Fibroblast of peridontal ligament (primary cell): ENCODE data around the gene GNL1.

Experiments
- DNase-seq: peaks from one replicate; pipeline ENCODE4 v3.0.0-alpha.2; 2010; ENCODE audit errors: extremely low read depth

The GNL1 gene

DNA sequence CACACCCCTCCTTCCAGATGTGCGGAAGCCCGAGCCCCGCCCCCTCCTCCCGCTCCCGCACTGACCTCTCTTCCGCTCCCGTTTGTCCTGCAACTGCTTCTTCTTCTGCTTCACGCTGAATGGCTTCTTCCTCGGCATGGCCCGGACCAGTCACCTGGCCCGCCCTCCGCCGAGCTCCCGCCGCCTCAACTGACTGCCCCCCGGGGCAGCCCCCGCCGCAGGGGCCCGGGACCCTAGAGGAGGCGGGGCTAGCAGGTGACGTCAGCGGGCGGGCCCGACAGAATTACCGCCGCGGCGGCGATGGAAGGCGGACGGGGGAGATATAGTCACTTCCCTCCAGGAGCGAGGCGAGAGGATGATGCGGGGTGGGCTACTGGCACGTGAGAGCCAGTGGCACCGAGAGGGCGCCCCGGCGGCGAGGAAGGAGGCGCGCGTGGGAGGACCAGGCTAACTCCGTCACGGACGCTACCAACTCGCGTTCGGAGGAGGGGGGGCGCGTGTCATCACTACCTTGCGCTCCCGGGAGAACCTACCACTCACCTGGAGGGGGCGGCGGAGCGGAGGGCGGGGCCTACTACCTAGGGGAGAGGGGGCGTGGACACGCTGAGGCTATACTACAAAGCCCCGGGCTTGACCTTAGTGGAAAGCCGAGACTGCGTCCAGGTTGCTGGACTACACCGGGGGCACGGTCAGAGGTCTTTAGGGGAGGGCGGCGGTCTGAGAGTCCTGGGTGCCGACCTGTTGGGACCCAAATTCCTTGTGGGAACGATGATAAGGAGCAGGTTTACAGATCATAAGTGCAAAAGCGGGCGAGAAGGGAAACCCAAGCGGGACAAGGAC lies at the start of gene GNL1:
GNL1 (minus strand) TSS at position 424 of the 840 bp plus-strand sequence; CDS start at position 138, 286 bp downstream.
- DNase-seq, result peak; percentile 74

DNA sequence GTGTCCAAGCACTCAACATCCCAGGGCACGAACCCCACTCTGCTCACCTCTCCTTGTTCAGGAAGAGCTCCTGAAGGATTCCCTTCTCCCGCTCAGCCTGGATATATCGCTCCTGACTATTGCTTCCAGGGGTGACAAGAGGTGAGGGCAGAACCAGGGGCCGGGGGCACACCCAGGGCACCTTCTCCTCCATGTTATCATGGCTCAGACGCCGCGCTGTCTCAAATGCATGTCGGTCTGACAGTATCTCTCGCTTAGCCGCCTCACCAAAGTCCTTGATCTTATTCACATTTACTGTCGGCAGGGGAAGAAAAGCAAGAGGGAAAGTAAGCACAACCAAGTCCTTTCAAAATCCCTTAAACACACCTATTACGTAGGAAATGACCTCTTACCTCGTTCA lies 47.7 kb upstream of the GNL1 start:
- no peak for DNase-seq

GRCh38 chr6:30601815-30602641 lies 45.7 kb upstream of the GNL1 start:
- no peak for DNase-seq

DNA sequence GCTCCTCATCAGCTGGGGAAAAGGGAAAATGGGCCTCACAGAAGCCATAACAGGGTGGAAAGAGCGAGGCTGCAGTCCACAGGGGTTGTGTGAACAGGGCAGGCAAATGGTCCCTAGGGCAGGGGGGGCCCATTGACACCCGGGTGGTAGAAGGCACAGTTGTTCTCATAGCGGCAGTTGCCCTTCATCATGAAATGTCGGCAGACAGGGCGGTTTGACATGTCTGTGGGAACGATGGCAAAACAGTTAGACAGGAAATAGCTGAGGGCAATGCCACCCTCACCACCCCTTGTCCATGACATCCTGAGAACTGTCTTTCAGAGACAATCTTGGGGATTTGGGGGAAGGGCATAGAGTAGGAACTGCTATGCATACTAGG lies 45.1 kb upstream of the GNL1 start:
- no peak for DNase-seq

GRCh38 chr6:30600451-30600961 lies 44.2 kb upstream of the GNL1 start:
- no peak for DNase-seq

- DNase-seq, result no peak
These were observed 43.5 kb upstream of the GNL1 start for GRCh38 chr6:30599625-30600324.

- DNase-seq, result no peak
These were observed 42.8 kb upstream of the GNL1 start for GRCh38 chr6:30598912-30599624.

GRCh38 chr6:30597315-30598144 lies 41.2 kb upstream of the GNL1 start:
- peak; percentile 84 for DNase-seq

GRCh38 chr6:30592287-30592686 lies 36.0 kb upstream of the GNL1 start:
- no peak for DNase-seq

DNA sequence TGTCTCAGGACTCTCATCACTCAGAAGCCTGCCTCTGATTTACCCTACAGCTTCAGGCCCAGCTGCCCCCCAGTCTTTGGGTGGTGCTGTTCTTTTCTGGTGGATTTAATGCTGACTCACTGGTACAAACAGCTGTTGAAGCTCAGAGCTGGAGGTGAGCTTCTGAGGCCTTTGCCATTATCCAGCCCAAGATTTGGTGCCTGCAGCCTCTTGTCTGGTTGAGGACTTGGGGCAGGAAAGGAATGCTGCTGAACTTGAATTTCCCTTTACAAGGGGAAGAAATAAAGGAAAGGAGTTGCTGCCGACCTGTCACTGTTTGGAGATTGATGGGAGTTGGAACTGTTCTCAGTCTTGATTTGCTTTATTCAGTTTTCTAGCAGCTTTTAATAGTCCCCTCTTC lies 34.7 kb upstream of the GNL1 start:
- peak; percentile 50 for DNase-seq

DNA sequence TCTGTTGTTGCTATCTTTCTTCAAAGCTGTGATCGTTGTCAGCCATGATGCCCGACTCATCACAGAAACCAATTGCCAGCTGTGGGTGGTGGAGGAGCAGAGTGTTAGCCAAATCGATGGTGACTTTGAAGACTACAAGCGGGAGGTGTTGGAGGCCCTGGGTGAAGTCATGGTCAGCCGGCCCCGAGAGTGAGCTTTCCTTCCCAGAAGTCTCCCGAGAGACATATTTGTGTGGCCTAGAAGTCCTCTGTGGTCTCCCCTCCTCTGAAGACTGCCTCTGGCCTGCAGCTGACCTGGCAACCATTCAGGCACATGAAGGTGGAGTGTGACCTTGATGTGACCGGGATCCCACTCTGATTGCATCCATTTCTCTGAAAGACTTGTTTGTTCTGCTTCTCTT lies 34.2 kb upstream of the GNL1 start:
- DNase-seq, result no peak

DNA sequence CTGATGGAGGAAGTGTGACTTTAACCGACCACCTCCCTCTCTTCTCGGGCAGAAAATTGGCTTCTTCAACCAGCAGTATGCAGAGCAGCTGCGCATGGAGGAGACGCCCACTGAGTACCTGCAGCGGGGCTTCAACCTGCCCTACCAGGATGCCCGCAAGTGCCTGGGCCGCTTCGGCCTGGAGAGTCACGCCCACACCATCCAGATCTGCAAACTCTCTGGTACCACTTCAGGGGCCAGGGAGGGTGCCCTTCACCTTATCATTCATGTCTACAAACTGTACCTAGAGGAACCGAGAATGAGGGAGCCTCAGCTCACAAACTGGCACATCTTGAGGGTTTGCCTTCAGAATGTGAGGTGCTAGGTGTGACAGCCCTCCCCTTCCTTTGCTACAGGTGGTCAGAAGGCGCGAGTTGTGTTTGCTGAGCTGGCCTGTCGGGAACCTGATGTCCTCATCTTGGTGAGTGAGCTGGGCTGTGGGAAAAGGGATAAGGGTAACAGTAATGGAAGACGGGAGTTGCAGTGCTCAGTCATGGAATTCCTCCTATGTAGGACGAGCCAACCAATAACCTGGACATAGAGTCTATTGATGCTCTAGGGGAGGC lies 33.6 kb upstream of the GNL1 start:
- no peak for DNase-seq

- no peak for DNase-seq
These were observed 27.6 kb upstream of the GNL1 start for GRCh38 chr6:30583921-30584320.

DNA sequence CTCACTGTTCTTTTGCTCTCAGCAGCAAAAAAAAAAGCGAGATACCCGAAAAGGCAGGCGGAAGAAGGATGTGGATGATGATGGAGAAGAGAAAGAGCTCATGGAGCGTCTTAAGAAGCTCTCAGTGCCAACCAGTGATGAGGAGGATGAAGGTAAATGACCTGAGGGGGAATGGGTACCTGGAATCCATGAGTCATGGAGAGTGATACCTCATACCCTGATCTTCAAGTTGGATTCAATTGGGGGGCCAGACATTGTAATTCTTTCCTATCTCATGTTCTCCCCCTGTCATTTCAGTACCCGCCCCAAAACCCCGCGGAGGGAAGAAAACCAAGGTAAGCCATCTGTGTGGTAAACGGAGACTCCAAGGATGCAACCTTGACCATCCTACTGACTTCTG lies 21.8 kb upstream of the GNL1 start:
- no peak for DNase-seq

DNA sequence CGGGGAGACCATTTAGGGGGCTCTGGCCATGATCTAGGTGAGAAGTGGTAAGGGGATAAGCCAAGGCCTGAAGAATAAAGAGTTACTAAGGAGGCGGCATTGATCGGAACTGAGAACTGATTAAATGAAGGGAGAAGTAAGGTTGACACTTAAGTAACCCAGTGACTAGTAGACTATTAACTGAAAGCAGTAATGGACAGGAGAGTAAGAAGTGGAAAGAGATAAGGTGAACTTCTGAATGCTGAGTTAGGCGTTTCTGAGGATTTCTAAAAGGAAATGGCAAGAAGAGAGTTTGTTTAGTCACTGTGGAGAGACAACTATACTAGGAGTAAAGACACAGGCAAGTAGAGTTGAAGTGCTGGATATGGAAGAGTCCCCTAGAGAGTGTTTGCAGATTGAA lies 16.8 kb upstream of the GNL1 start:
- DNase-seq, result no peak

GRCh38 chr6:30572148-30572547 lies 15.9 kb upstream of the GNL1 start:
- no peak for DNase-seq

- DNase-seq, result no peak
These were observed 15.4 kb upstream of the GNL1 start for GRCh38 chr6:30571762-30572082.

DNA sequence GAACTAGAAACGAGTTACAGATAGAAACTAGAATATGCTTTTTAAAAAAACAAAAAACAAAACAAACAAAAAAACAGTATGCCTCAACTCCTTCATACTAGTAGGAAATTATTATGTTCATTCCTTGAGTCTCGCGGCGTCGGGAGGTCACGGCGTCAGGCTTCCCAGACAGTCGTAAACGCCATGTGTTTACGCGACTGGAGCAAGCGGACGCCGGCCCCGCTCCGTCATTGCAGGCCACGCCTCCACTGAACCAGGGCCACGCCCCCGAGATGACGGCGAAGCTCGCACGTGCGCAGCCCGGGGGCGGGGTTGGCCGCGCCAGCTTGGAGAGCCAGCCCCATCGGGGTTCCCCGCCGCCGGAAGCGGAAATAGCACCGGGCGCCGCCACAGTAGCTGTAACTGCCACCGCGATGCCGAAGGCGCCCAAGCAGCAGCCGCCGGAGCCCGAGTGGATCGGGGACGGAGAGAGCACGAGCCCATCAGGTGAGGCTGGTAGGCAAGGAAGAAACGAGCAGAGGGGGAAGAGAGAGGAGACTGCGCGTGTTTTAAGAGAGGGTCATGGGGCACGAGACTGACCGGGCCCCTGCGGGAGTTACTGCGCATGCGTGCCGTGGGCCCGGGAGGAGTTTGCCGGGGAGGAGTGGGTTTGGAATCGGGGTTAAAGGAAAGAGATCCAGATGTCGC lies 14.9 kb upstream of the GNL1 start, which contains the start of gene ABCF1:
ABCF1 (plus strand) TSS at position 368 of the 687 bp plus-strand sequence; CDS start at position 414, 46 bp downstream.
- peak; percentile 94 for DNase-seq

DNA sequence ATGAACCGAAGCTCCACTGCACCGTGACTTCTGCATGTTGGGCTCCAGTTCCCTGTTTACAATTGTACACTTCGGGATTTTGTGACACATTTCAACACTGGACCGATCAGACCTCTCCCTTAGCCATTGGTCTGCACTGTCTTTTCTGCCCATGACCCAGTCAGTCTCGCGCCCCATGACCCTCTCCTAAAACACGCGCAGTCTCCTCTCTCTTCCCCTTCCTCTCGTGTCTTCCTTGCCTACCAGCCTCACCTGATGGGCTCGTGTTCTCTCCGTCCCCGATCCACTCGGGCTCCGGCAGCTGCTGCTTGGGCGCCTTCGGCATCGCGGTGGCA lies 14.4 kb upstream of the GNL1 start:
- DNase-seq, result no peak

DNA sequence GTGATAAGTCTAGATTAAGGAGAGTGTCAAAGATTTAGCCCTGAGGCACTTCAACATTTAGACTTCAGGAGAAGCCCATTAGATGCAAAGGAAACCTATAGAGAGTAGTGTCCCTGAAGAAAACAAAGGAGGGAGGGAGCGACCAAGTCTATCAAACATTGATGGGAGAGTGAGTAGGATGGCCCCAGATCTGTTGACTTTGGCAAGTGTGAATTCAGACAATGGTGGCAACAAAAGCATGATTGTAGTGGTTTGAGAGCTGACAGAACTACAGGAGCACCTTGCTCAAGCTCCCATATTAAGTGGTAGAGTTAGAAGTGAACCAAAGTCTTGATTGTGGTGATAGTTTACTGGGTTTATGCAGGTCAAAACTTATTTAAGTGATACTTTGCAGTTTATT lies 14.0 kb upstream of the GNL1 start:
- no peak for DNase-seq
